Mucosa of gallbladder (tissue), 1 donor: ENCODE results near the gene ATAD3A. TPM values are rescaled to one million over a fixed set of nuclear protein-coding genes. Genes with fewer than 3 reads are reported as not detected.
A peak's percentile ranks its signal among the peaks of the same experiment; 100 is the strongest.

ENCODE experiments used
- DNase-seq: peaks from one replicate; pipeline ENCODE4 v3.0.0-alpha.2; 2020; ENCODE audit warnings: low spot score
- total RNA-seq: library from RNA; stranded (reverse); gene quantifications from one replicate; pipeline ENCODE4 v1.2.1, GENCODE V29; 2021
- donor health status: DM: no; HTN: no; CAD: no.

Gene ATAD3A
- total RNA-seq, 1 donor from 2014 or later, result 27.9 TPM

DNA sequence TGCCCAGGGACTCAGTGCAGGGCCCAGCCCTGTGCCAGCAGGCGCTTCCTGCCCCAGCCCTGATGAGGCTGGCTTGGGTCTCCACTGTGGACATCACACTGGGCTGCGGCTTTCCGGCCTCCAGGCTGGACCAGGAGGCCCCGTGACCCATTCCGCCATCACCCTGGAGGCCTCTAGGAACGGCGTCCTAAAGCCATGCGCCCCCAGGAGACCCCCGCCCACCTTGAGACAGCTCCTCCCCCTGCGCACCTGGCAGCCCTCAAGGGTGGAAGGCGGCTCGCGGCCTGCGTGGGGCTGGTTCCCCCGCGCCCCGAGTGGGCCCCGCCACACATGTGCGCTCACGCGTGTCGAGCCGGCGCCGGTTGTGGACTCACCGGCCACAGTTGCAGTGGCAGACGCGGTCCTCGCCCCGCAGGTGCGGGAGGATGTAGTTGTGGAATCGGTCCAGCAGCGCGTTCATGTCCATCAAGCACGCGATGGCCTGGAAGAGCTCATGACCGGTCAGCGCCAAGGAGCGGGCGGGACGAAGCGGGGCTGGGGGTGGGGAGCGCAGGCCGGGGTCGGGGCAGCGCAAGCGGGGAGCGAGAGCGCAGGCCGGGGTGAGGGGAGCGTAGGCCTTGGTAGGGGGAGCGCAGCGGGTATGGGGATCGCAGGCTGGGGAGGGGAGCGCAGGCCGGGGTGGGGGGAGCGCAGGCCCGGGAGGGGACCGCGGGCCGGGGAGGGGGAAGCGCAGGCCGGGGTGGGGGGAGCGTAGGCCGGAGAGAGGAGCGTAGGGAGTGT is 27.5 kb downstream of the ATAD3A start:
- DNase-seq, result no peak

DNA sequence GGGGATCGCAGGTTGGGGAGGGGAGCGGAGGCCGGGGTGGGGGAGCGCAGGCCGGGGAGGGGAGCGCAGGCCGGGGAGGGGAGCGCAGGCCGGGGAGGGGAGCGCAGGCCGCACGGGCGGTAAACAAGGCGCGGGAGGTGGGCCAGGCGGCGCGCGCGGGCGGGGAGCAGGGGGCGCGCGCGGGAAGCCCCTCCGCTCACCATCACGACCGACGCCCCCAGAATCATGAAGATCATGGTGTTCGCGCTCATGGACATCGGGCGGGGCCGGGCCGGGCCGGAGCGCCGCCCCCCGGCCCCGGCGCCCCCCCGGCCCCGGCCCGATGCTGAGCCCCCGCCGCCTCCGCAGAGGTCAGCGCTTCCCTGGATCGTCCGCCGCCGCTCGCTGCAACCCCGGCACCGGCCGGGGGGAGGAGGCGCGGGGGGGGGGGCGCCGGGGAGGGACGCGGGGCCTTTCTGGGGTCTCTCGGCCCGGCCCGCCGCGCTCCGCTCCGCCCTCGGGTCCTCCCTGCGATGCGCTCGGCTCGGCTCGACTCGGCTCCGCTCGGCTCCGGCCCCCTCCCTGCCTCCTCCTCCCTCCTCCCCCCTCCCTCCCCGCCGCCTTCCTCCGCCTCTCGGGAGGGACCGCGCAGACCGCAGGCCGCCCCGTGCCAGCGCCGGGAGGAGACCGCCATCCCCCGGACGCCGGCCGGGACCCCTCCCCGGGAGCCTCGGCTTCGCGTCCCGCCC is 28.3 kb downstream of the ATAD3A start, which contains the start of gene TMEM240:
Gene TMEM240 (minus strand): TSS at position 535 of the 728 bp plus-strand sequence. CDS start 278 bp downstream, at position 257.
- peak; percentile 64 for DNase-seq

DNA sequence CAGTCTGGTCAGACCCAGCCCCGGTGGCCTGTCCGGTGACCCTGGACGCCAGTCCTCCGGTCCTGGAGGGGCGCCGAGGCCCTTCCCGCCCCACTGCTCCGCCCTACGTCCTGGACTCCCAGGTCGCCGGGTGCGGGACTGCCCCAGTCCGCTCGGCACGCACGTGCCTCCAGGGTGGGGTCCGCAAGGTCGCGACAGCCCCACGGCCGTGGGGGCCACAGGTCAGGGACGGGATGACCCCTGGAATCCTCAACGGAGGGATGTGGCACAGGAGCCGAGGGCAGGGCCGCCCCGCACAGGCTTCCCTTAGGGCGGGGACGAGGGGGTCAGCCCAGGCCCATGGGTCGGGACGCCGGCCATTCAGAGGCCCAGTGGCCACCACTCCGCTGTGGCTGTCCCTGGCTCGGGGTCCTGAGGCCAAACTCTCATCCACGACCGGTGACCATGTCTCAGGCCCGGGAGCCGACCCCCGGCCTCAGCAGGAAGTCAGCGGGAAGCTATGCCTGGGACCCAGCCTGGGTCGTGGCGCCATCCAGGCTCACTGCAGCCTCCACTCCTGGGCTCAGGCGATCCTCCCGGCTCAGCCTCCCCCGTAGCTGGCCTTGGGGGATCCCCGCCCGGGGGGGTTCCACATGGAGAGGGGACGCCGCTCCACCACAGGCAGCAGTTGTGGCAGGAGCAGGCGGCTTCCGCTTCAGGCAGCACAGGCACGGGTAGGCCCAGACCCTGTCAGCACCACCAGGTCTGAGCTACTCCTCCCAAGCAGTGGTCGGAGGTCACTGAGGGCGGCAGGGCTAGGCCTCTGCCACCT is 29.1 kb downstream of the ATAD3A start:
- DNase-seq, result no peak

DNA sequence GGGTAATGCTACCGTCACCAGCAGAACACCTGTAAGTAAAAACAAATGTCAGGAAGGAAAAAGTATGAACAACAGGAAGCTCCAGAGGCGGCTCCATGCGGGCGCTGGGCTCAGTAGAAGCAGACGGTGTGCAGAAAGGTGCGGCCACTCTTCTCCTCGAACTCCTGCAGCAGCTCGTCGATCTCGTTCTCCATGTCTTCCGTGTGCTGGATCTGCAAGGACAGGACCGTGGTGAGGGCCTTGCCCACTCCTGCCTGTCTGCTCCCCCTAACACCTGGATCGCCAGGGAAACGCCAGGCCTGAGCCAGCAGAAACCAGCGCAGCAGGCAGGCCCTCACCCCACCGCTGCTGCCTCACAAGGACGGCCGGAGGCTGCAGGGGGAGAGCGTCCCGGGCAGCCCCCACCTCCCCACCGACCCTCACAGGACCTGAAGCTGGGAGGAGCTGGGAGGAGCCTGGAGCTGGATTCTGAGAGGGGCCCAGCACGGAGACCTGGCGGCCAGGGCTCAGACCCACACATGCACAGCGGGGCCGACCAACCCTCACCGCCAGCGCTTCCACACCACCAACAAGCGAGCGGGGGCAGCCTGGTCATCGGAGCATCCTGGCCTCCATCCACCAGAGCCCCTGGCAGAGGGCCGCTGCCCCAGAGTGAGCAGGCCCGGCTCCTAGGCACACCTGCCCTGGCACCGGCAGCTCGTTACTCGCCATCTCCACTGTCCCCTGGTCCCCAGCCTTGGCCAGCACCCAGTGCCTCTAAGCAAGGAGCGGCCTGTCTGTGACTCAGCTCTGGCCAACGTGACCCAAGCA is 30.2 kb downstream of the ATAD3A start:
- no peak for DNase-seq

DNA sequence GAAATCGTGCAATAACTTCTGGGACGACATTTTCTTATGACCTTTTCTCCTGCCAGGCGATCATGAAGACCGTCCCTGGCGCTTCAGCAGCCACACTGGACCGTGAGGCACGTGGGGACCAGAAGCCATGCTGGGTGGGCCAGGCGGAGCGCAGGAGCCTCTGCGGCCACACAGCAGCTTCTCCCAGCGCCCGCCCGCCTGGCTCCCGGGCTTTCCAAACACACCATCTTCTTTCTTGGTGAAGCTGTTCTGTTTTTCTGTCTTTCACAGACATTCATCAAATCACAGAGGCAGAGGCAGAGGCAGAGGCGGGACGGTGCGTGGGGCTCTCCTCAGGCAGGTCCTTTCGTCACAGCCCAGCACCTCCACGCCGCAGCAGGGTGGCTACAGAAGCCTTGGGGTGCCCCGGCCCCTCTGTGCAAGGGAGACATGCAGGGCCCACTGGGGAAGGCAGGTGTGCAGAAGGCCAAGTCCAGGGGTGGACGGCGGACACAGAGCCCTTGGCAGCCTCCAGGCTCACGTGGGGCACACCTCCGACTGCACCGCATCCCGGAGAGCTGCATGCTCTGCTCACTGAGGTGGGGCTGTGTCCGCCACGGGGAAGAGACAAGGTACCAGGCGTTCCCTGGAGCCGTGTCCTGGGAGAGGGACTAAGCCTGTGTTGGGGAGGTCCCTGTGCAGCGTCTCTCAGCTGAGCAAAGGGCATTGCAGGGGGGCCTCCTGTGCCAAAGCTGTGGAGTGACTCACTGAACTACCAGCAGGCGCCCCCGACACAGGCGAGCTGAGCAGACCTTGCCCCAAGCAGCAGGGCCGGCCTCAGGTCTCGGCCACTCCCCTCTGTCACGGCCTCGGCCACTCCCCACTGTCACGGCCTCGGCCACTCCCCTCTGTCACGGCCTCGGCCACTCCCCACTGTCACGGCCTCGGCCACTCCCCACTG is 31.1 kb downstream of the ATAD3A start:
- DNase-seq, result no peak

DNA sequence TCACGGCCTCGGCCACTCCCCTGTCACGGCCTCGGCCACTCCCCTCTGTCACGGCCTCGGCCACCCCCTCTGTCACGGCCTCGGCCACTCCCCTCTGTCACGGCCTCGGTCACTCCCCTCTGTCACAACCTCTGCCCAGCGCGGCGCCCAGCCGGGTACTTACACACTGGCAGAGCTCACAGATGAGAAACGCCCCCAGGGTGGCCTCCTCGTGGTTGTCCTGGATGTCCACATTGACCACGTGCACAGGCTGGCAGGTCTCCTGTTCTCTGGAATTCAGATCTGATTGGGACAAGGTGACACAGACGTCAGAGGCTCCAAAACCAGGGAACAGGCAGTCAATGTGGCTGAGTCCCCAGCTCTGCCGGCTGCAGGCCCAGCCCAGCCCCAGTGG is 31.7 kb downstream of the ATAD3A start:
- DNase-seq, result no peak

DNA sequence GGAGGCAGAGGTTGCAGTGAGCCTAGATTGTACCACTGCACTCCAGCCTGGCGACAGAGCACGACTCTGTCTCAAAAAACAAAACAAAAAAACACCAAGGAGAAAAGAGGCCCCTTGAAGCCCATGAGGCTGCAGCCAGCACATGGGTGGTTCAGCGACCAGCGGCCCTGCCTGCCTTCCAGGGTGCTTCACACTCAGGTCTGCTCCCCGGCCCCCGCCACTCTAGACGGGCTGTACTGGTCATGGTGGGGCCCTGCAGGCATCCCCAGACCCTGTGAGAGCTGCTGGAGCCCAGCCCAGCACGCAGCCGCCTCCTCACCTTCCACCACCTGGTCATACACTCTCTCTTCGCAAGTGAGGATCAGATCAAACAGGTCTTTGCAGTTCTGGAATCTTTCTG is 32.6 kb downstream of the ATAD3A start:
- DNase-seq, result no peak

DNA sequence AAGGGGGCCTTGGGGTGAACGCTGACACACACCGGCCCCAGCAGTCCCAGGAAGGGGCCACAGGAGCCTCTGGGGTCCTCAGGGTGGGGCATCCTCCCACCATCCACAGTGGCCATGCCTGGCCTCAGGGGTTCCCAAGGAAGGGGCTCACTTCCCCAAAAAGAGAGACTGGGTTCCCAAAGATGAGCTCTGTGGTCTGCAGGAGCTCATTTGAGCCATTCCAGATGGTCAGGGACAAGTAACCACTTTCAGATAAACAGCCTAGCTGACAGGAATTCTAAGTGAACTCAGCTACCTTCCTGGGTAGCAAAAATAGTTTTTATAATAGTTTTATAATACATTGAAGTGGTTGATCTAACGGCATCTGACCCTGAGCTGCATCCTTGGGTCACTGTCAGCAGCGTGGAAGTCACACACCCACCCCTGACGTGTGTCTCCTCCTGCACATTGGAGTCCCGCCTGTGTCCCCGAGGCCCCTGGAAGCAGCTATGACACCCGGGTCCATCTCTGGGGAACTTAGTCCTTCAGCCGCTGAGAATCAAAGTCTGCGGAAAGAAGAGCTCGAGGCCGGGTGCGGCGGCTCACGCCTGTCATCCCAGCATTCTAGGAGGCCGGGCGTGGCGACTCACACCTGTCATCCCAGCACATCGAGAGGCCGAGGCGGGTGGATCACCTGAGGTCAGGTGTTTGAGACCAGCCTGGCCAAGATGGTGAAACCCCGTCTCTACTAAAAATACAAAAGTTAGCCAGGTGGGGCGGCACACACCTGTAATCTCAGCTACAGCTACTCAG is 34.2 kb downstream of the ATAD3A start:
- no peak for DNase-seq

DNA sequence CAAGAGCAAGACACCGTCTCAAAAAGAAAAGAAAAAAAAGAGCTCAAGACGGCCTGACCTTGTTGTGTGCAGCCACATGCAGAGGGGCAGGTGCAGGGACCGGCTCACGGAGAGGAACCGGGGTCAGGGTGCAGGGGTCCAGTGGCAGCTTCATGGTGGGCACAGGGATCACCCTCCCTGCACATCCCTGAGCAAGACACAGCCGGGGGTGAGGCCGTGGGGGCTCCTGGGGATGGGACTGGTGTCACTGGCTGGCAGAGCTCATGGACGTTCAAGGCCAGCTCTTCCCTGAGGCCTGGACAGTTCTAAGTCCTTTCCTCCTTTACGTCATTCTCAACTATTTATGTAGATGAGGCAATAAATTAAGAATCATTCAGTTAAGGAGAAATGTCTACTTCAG is 35.0 kb downstream of the ATAD3A start:
- DNase-seq, result no peak

DNA sequence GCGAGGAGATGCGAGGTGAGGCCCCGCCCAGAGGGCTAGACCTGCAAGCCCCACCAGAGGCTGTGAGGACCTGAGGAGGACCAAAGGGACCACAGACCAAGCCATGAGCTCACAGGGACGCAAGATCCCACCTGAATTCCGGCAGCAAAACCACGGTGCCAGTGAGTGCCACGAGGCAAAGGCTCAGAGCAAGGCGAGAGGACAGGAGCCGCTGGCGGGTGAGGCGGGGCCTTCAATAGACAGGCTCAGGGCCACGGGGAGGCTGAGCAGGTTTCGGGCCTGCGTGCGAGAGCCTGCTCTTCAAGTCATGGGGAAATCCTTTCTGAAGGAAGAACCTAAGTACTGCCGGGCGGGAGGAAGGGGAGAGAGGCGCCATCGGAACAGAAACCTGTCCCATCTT is 35.5 kb downstream of the ATAD3A start:
- no peak for DNase-seq

DNA sequence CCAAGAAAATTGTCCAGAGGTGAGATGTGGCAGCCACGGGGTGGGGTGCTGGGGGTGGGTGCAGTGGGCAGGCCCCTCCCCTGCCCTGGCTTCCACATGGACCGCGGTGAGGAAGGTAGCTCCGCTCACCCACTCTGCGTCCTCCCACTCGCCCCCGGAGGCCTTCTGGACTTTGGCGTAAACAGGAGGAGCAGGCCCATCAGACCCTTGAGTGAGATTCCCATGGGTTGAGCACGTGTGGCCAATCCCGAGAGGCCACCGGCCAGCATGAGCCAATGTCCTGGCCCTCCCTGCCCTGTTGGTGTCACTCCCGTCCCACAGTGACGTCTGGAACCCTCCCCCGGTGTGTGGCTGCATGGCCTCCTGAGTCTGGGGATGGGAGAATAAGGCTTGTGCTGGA is 36.6 kb downstream of the ATAD3A start:
- DNase-seq, result no peak

DNA sequence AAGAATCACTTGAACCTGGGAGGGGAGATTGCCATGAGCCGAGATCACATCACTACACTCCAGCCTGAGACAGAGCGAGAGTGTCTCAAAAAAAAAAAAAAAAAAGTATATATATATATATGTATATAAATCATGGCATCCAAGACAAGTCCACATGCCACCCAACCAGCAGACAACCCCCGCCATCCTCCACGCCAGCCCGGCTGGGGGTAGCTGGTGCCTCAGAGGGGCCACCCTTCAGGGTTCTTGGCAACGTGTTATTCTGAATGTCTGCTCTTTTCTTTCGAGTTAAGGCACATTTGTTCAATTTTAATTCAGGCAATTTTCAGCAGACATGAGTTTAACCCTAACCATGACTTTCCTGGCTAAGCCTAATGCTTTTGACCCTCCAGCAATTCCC is 38.1 kb downstream of the ATAD3A start:
- no peak for DNase-seq

DNA sequence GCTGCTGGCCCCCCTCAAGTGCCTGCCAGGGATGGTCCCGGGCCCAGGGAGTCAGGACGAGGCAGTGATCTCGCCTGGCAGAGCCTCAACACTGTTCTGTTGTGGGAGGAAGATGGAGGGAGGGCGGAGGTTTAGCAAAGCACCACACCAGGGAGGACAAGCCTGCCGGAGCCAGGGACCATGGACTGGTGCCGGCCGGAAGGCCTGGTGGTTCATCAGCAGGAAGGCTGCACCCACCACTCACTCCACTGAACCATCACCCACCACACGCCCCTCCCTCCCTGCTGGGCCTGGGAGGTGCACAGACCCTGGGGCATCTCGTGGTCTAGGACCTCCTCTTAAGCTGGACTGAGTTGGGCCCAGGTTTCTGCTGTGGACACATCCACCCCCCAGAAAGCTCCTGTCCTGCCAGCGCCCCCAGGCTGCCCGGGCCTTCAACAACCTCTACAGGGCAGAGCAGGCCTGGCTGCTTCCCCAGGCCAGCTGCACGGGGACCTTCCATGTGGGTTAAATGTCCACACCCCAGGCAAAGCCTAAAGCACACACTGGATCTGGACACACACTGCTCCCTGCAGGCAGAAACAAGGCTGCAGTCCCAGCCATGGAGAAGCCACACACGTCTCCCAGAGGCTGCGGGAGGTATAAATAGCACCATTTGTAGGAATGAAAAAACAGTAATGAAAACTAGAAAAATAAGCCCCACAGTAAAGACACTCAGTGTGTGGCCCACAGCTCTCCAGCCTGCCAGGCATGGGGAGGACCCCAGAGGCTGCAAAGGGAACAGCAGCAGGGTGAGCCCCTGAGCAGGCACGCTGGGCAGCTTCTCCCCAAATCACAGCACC is 38.9 kb downstream of the ATAD3A start:
- no peak for DNase-seq

DNA sequence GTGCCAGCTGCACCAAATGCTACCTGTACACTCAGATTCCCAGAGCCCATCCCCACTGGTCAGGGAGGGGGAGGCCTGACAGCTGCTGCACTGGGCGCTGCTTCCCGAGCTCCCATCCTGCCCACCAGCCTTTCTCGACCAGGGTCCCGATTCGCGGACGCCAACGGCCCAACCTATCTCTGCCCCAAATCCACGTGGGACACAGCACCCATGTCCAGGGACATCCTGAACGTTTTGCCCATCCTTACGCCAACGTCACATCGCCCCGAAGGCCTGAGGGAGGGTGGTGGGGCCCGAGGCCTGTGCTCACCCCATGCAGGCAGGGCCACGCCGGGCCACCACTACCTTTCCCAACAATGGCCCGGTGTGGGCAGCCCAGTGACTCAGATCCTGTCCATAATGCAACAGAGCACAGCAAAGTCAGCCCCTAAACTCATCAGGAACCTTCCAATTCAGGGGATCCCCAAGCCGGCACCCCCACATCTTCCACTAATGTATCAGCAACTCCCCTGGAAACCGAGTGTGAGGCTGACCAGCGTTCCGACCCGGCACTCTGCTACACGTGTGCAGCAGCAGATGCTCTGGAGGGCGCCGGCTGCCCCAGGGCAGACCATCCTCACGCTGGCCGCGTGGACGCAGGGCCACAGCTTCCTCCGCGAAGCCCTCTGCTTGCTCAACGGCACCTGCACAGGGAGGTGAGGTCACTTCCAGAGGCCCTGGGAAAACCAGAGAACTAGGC is 39.7 kb downstream of the ATAD3A start:
- DNase-seq, result no peak

DNA sequence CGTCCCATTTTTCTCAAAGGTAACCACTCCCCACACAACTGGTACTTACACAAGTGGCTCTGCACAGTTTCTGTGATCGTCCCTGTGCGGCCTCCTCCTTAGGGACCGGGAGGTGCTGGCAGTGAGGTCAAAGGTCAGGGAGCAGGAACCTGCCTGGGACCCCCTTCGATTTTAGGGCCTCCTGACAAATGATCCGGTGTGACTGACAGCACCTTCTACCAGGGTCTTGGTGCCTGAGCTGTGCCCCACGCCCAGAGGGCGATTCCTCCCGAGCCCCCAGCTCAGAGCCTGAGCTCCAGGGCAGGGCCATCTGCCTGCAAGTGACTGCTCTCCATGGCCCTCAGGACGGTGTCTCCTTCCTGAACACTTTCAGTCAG is 40.3 kb downstream of the ATAD3A start:
- DNase-seq, result no peak

DNA sequence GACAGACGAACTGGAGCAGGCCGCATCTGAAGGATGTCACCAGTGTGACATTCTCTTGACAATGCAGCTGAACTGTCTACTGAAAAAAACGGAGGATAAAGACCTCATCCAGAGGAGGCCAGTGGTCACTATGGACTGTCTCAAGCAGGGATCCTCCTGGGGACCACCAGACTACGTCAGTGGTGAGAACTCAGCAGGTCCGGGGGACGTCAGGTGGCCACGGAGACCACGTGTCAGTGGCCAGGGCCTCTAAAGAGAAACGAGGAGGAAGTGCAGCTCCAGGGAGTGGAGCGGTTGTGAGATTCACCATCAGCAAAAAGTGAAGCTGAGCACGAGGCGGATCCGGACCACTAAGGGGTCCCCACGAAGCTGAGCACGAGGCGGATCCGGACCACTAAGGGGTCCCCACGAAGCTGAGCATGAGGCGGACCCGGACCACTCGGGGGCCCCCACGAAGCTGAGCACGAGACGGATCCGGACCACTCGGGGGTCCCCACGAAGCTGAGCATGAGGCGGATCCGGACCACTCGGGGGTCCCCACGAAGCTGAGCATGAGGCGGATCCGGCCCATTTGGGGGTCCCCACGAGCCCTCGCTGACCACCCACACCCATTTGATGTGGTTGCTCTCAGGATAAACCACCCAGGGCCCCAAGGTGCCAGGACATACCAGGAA is 42.0 kb downstream of the ATAD3A start:
- no peak for DNase-seq

DNA sequence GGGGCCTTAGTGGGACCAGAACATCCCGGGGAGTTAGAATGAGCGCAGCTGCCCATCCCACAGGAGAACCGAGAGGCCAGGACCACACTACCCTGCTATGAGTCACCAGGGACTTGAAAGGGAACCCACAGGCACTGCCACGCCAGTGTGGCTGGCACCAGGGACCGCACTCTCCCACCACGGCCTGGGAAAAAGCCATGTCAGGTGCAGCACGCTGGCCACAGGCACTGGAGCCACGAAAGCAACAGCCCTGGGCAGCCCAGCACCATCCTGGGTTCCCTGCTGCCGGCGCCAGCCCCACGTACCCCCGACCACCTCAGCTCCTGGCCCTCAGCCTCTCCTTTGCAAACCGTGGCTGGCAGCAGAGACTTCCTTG is 42.6 kb downstream of the ATAD3A start:
- DNase-seq, result no peak
